Measurements from ENCODE around the gene GTPBP4. TPM values are rescaled to one million over a fixed set of nuclear protein-coding genes. Genes with fewer than 3 reads are reported as not detected.
"Not testable (repeated sequence)": the region's sequence is repeated elsewhere in the genome, so short reads cannot be mapped to it uniquely, and the experiment has no call there.

Gene GTPBP4
- total RNA-seq, 1 donor = 38.9 TPM

- DNase-seq (ENCODE audit: low read depth) = peak; percentile 41
- TF ChIP-seq CTCF (IDR thresholded peaks at IDR 0.05; ENCODE audit: insufficient read depth, low read depth, low read length) = no peak
- H3K4me3 ChIP-seq (ENCODE audit: low read depth, low read length) = no peak overlapping the region
These were observed 46.5 kb downstream of the GTPBP4 start for GRCh38 chr10:1034758-1035157.

- no peak for TF ChIP-seq CTCF (IDR thresholded peaks at IDR 0.05; ENCODE audit: insufficient read depth, low read depth, low read length)
- no peak for DNase-seq (ENCODE audit: low read depth)
- no peak overlapping the region for H3K4me3 ChIP-seq (ENCODE audit: low read depth, low read length)
These were observed 47.0 kb downstream of the GTPBP4 start for GRCh38 chr10:1035201-1035600.

- no peak for DNase-seq (ENCODE audit: low read depth)
- no peak overlapping the region for H3K4me3 ChIP-seq (ENCODE audit: low read depth, low read length)
- TF ChIP-seq CTCF (IDR thresholded peaks at IDR 0.05; ENCODE audit: insufficient read depth, low read depth, low read length) = no peak
These were observed 48.1 kb downstream of the GTPBP4 start for GRCh38 chr10:1036341-1036791.

DNA sequence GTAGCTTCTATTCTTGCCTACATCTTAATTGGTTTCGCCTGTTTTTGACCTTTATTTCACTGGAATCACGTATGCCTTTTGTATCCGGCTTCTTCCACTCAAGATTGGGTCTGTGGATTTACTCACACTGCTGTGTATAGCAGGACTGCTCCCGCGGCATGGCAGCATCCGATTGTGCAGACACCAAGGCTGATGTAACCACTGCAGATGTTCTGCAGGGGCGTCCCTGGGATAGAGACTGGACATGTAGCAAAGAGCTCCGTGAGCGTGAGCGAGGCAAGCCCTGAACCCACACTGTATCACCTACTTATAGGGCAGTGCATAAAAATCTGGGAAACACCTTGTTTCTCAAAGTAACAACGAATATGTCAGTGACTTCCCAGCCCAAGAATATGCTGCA is 48.9 kb downstream of the GTPBP4 start:
- no peak overlapping the region for H3K4me3 ChIP-seq (ENCODE audit: low read depth, low read length)
- DNase-seq (ENCODE audit: low read depth) = no peak
- no peak for TF ChIP-seq CTCF (IDR thresholded peaks at IDR 0.05; ENCODE audit: insufficient read depth, low read depth, low read length)

- not testable (repeated sequence) for H3K4me3 ChIP-seq (ENCODE audit: low read depth, low read length); DNase-seq (ENCODE audit: low read depth)
These were observed 50.5 kb downstream of the GTPBP4 start for GRCh38 chr10:1038769-1039168.

DNA sequence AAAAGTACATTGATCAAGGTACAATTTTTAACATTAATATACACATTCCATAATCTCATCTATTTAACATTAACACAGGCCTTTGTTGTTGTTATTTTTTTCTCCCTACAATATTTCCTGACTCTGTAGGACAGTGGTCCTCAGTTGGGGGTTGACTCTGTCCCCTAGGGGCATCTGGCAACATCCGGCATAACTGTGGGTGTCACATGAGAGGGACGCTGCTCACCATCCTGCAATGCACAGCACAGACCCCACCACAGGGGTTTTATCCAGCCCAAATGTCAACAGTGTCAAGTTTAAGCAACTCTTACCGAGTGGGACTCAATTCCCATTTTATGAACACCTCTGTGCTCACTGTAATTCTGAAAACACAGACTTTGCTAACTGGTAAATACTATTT is 51.9 kb downstream of the GTPBP4 start:
- TF ChIP-seq CTCF (IDR thresholded peaks at IDR 0.05; ENCODE audit: insufficient read depth, low read depth, low read length) = no peak
- DNase-seq (ENCODE audit: low read depth) = no peak
- H3K4me3 ChIP-seq (ENCODE audit: low read depth, low read length) = no peak overlapping the region

GRCh38 chr10:1041514-1041913 is 53.3 kb downstream of the GTPBP4 start:
- no peak for DNase-seq (ENCODE audit: low read depth)
- TF ChIP-seq CTCF (IDR thresholded peaks at IDR 0.05; ENCODE audit: insufficient read depth, low read depth, low read length) = no peak

More at GRCh38 chr10:1041514-1041913, 53.3 kb downstream of the GTPBP4 start:
- H3K4me3 ChIP-seq (ENCODE audit: low read depth, low read length) = no peak overlapping the region
